Activated T-cell treated with anti-CD3 and anti-CD28 coated beads for 24 hours (primary cell): Measurements from ENCODE around the gene ELP4.

Experiments
- DNase-seq: peaks from one replicate; pipeline ENCODE4 v3.0.0-alpha.2; 2020; ENCODE audit warnings: low read depth

Gene ELP4

GRCh38 chr11:31780078-31780477 is 270.5 kb downstream of the ELP4 start:
- DNase-seq = no peak

GRCh38 chr11:31780480-31780971 is 271.0 kb downstream of the ELP4 start:
- DNase-seq = no peak

GRCh38 chr11:31782257-31782656 is 272.7 kb downstream of the ELP4 start:
- DNase-seq = no peak

- DNase-seq = no peak
Observed at GRCh38 chr11:31783252-31783651, 273.7 kb downstream of the ELP4 start.

GRCh38 chr11:31784611-31785010 is 275.0 kb downstream of the ELP4 start:
- DNase-seq = no peak

GRCh38 chr11:31786996-31787685 is 277.6 kb downstream of the ELP4 start:
- no peak for DNase-seq

GRCh38 chr11:31788085-31788484 is 278.5 kb downstream of the ELP4 start:
- no peak for DNase-seq

- no peak for DNase-seq
Observed at GRCh38 chr11:31790649-31791048, 281.1 kb downstream of the ELP4 start.

- DNase-seq = no peak
Observed at GRCh38 chr11:31792036-31792435, 282.5 kb downstream of the ELP4 start.

GRCh38 chr11:31792456-31792855 is 282.9 kb downstream of the ELP4 start:
- DNase-seq = no peak

- no peak for DNase-seq
Observed at GRCh38 chr11:31793264-31793663, 283.7 kb downstream of the ELP4 start.

GRCh38 chr11:31794548-31794947 is 285.0 kb downstream of the ELP4 start:
- no peak for DNase-seq

GRCh38 chr11:31795706-31796498 is 286.3 kb downstream of the ELP4 start:
- DNase-seq = no peak

- DNase-seq = no peak
Observed at GRCh38 chr11:31796499-31797189, 287.1 kb downstream of the ELP4 start.

GRCh38 chr11:31797190-31798056 is 287.9 kb downstream of the ELP4 start:
- no peak for DNase-seq

- DNase-seq = no peak
Observed at GRCh38 chr11:31798057-31798553, 288.5 kb downstream of the ELP4 start.

GRCh38 chr11:31798554-31799434 is 289.2 kb downstream of the ELP4 start:
- DNase-seq = no peak

GRCh38 chr11:31799435-31800397 is 290.1 kb downstream of the ELP4 start:
- no peak for DNase-seq
